C4-2B (cell line): Measurements from ENCODE around the gene PAOX.

Experiments used
- ZFX ChIP-seq: fragments of 450-650 bp; IDR thresholded peaks from 2 replicates; pipeline ENCODE4 v1.6.1; 2017
- TF ChIP-seq, protein P1 (sequence below): fragments of 450-650 bp; conservative IDR thresholded peaks from 2 replicates; pipeline ENCODE4 v1.5.1; 2017; ENCODE audit warnings: mild to moderate bottlenecking

DNA sequence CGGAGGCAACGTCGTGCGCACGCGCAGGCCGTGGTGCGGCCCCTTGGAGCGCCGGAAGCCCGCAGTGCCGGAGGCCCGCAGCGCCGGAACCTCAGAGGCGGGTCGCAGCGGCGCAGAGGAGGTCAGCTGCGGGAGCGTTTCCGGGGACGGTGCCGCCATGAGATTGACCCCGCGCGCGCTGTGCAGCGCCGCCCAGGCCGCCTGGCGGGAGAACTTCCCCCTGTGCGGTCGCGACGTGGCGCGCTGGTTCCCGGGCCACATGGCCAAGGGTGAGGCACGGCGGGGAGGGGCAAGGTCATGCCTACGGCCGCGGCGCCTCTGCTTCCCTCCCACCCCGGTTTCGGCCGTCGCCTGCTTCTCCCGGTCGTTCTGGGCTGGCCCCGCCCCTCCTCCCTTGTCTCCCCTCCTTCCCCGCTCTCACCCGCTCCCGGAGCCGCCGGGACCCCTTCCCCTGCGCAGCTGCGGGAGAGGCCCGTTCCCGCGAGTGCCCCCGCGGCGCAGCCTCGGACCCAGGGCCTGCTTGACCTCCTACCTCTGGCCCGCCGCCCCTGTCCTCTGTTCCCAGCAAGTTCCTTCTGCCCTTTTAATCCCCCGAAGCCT, 15.1 kb downstream of the PAOX start, which contains the start of gene MTG1:
- TF ChIP-seq, protein P1, sequence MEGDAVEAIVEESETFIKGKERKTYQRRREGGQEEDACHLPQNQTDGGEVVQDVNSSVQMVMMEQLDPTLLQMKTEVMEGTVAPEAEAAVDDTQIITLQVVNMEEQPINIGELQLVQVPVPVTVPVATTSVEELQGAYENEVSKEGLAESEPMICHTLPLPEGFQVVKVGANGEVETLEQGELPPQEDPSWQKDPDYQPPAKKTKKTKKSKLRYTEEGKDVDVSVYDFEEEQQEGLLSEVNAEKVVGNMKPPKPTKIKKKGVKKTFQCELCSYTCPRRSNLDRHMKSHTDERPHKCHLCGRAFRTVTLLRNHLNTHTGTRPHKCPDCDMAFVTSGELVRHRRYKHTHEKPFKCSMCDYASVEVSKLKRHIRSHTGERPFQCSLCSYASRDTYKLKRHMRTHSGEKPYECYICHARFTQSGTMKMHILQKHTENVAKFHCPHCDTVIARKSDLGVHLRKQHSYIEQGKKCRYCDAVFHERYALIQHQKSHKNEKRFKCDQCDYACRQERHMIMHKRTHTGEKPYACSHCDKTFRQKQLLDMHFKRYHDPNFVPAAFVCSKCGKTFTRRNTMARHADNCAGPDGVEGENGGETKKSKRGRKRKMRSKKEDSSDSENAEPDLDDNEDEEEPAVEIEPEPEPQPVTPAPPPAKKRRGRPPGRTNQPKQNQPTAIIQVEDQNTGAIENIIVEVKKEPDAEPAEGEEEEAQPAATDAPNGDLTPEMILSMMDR: no peak
- peak; percentile 75; the same call in 1 of the 2 replicates for TF ChIP-seq ZFX
